Measurements from ENCODE around the gene MEA1. TPM values are rescaled to one million over a fixed set of nuclear protein-coding genes. Genes with fewer than 3 reads are reported as not detected.

Gene MEA1
- total and polyA plus RNA-seq, 10 of the 15 experiments (the other 5 are each of a cell fraction or from before 2014, with no cell fraction given), result 59.1 to 148 (median 96.4) TPM

DNA sequence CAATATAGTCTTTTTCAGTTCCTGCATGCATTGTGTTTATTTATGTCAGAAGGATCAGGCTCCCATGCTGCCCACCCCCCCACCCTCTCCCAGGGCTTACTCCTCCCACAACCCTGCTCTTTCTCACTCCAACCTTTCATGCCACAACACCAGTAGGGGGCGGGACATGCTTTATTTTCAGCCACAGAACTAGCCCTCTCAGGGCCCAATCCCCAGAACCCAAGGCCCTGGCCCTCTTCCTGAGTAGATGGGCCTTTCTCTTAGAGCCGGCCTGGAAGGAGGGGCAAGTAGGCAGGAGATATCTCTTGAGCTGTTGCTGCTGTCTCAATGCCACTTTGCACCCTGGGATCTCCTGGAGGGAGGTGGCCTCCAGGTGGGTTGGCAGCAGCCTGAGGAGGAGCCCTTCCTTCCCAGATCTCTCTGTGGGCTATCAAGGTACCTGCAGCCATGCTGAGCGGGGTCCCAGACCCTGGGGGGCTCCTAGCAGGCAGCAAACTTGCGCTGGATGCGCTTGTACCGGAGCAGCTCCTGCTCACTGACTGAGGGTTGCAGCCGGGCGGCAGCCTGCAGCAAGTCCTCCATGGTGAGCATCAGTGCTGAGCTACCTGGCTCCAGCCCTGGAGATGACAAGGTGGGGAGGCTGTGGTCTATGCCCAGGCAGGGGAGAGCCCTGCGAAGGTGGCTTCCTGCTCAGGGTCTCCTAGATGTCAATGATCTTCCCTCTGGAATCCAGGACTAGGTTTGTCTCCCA is 49.7 kb downstream of the MEA1 start:
- H3K4me1 ChIP-seq (ENCODE audit: control insufficient read depth, insufficient read depth, low read length), result no peaks in the 10 kb centered on the region
- no peak overlapping the region for H2AFZ ChIP-seq (ENCODE audit: control insufficient read depth, low read depth, low read length)
- ChIA-PET POLR2A (interaction anchor here (0.5 to 1.3 kb wide), 3 partner anchors 20 to 95 kb away, joined by 3 to 4 read pairs (median 4); partner anchors contain the start of genes MRPL2 and PPP2R5D), RAD21 (ENCODE audit: unreplicated experiment) (interaction anchor here (0.9 to 2.1 kb wide), 5 partner anchors 9 to 183 kb away, joined by 3 to 12 read pairs (median 4); no protein-coding TSS in a partner anchor), CTCF (interaction anchor here (0.9 to 2.5 kb wide), 13 partner anchors 10 to 630 kb away, joined by 3 to 15 read pairs (median 4); partner anchors contain the start of genes CNPY3, CUL7 and PEX6), SMC1A (ENCODE audit: uncharacterized antibody, unreplicated experiment) (interaction anchor here (1.3 to 1.8 kb wide), 3 partner anchors 16 to 179 kb away, joined by 3 to 5 read pairs (median 3); no protein-coding TSS in a partner anchor)
- TF ChIP-seq, protein P1, sequence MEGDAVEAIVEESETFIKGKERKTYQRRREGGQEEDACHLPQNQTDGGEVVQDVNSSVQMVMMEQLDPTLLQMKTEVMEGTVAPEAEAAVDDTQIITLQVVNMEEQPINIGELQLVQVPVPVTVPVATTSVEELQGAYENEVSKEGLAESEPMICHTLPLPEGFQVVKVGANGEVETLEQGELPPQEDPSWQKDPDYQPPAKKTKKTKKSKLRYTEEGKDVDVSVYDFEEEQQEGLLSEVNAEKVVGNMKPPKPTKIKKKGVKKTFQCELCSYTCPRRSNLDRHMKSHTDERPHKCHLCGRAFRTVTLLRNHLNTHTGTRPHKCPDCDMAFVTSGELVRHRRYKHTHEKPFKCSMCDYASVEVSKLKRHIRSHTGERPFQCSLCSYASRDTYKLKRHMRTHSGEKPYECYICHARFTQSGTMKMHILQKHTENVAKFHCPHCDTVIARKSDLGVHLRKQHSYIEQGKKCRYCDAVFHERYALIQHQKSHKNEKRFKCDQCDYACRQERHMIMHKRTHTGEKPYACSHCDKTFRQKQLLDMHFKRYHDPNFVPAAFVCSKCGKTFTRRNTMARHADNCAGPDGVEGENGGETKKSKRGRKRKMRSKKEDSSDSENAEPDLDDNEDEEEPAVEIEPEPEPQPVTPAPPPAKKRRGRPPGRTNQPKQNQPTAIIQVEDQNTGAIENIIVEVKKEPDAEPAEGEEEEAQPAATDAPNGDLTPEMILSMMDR (IDR thresholded peaks at IDR 0.05 in 2 of 3, conservative IDR thresholded peaks at IDR 0.05 in 1 of 3; ENCODE audit: control insufficient read depth in 2 of 3, extremely low read depth in 1 of 3, insufficient read depth in 1 of 3, low read depth in 3 of 3, low read length in 3 of 3), result peak in 2 of 3 experiments; percentile 42 to 44; a peak in 4 of 6 replicates
- TF ChIP-seq SMC3 (IDR thresholded peaks at IDR 0.05; ENCODE audit: borderline replicate concordance, low read length) (peak; percentile 8; the same call in 1 of the 2 replicates), ATF3 (IDR thresholded peaks at IDR 0.05; ENCODE audit: borderline replicate concordance, extremely low read depth, low read depth, low read length) (no peak), RAD21 (IDR thresholded peaks at IDR 0.05; ENCODE audit: insufficient read depth, low read depth, low read length) (peak; percentile 46)
- in situ Hi-C loops (cut with MboI), result no loop called here
- no peak for DNase-seq (ENCODE audit: low read depth, low spot score)
- H3K4me3 ChIP-seq, result no peak overlapping the region
- H3K36me3 ChIP-seq (ENCODE audit: control insufficient read depth in 2 of 2, insufficient read depth in 2 of 2, low read length in 1 of 2), result no peaks in the 10 kb centered on the region; a peak in 2 of 4 replicates
- peak; percentile 88 for ATAC-seq
- no peaks in the 10 kb centered on the region for H4K20me1 ChIP-seq (ENCODE audit: control insufficient read depth, insufficient read depth)
- no TSS peak for BruUV-seq (replicated peaks)
- 87% methylated on average over 9 of the region's 9 CpGs for WGBS (ENCODE audit: insufficient coverage, insufficient replicate concordance, low lambda C conversion rate, missing lambda C conversion rate)
- H3K27me3 ChIP-seq (replicated peaks in 1 of 2; ENCODE audit: control insufficient read depth in 2 of 2, insufficient read depth in 2 of 2, low read length in 1 of 2), result no peaks in the 10 kb centered on the region
- H3K27ac ChIP-seq (ENCODE audit: control insufficient read depth, insufficient read depth), result no peak overlapping the region
- no peaks in the 10 kb centered on the region for H3K79me2 ChIP-seq (ENCODE audit: control insufficient read depth, insufficient read depth, low read length)
- intact Hi-C loops (cut with micrococcal nuclease; ENCODE audit: unreplicated experiment), result no loop called here
- FAIRE-seq, result no peak
- H3K4me2 ChIP-seq (ENCODE audit: control insufficient read depth, insufficient read depth), result no peak overlapping the region
- no peak overlapping the region for H3K9ac ChIP-seq (ENCODE audit: control insufficient read depth, insufficient read depth, low read length)
- no peaks in the 10 kb centered on the region for H3K9me3 ChIP-seq (replicated peaks; ENCODE audit: control insufficient read depth, insufficient read depth, low read length)
